ENCODE data around the gene USP22.

Gene USP22

DNA sequence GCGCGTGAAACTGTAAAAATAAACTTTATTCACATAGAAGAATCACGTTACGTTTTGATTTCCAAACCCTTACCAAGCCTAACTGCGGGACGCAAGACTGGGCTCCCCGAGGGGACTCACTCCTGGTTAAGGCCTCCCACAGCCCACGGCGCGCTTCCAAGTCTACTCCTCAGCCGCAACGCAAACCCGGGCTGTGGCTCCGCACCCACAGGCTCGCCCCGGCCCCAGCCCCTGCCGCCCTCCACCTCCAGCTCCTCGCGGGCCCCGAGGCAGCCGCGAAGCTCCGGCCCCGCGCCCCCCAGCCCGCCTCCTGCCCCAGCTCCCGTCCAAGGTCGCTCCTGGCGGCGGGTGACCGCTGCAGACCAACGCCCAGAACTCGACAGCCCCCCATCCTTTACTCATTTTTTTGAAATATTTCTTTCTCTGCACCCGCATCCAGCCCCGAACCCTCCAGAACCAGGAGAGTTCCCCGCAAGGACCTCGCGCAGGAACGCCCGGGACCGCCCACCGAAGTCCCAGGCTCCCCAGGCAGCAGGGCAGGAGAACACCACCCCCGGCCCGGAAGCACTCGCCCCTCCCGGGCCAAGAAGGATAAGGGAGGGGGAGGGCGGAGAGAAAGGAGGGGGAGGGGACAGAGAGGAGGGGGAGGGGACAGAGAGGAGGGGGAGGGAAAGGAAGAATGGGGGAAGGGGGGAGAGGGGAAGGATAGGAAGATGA, 912 bp downstream of the USP22 start:
- ATAC-seq (ENCODE audit: low read depth) (peak; percentile 24), DNase-seq (ENCODE audit: low spot score) (no peak)
- H3K4me3 ChIP-seq (ENCODE audit: severe bottlenecking) = peak overlapping the region; percentile 89
- H3K36me3 ChIP-seq (ENCODE audit: low read depth) = peaks cover 42% of the 10 kb centered on the region
- no peaks in the 10 kb centered on the region for H3K27me3 ChIP-seq (ENCODE audit: insufficient read depth, poor library complexity, severe bottlenecking)
- TF ChIP-seq, protein P1, sequence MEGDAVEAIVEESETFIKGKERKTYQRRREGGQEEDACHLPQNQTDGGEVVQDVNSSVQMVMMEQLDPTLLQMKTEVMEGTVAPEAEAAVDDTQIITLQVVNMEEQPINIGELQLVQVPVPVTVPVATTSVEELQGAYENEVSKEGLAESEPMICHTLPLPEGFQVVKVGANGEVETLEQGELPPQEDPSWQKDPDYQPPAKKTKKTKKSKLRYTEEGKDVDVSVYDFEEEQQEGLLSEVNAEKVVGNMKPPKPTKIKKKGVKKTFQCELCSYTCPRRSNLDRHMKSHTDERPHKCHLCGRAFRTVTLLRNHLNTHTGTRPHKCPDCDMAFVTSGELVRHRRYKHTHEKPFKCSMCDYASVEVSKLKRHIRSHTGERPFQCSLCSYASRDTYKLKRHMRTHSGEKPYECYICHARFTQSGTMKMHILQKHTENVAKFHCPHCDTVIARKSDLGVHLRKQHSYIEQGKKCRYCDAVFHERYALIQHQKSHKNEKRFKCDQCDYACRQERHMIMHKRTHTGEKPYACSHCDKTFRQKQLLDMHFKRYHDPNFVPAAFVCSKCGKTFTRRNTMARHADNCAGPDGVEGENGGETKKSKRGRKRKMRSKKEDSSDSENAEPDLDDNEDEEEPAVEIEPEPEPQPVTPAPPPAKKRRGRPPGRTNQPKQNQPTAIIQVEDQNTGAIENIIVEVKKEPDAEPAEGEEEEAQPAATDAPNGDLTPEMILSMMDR (IDR thresholded peaks at IDR 0.05; ENCODE audit: poor library complexity, severe bottlenecking) = no peak
- H3K9me3 ChIP-seq (ENCODE audit: severe bottlenecking) = no peaks in the 10 kb centered on the region
- peak overlapping the region; percentile 90 for H3K27ac ChIP-seq (ENCODE audit: poor library complexity, severe bottlenecking)
- peaks cover 24% of the 10 kb centered on the region for H3K4me1 ChIP-seq (ENCODE audit: insufficient read depth, poor library complexity, severe bottlenecking)

DNA sequence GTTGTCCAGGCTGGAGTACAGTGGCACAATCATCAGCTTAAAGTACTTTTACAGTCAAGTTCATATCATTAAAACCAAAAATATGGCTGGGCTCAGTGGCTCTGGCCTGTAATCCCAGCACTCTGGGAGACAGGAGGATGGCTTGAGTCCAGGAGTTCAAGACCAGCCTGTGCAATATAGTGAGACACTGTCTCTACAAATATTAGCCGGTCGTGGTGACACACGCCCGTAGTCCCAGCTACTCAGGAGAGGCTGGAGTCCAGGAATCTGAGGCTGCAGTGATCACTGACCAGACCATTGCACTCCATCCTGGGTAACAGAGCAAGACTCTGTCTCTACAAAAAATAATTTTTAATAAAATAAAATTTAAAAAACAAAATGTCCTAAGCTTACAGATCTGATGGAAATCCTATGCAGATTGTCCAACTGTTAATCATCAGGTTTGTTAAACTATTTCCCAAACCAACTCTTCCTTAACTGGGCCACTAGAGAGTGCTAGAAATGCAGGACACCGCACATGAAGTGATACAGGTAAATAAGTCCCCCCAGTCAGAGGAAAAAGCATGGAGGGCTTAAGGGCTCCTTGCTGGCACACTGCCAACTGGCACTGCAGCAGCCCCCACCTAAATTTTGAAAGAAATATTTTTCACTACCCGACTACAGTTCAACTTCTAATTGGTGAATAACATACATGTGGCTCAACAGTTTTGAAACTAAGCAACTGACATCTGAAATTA, 2.8 kb downstream of the USP22 start:
- no peak for DNase-seq (ENCODE audit: low spot score)
- H3K4me1 ChIP-seq (ENCODE audit: insufficient read depth, poor library complexity, severe bottlenecking) = peaks cover 33% of the 10 kb centered on the region
- no peaks in the 10 kb centered on the region for H3K9me3 ChIP-seq (ENCODE audit: severe bottlenecking)
- H3K36me3 ChIP-seq (ENCODE audit: low read depth) = peaks cover 49% of the 10 kb centered on the region
- ATAC-seq (ENCODE audit: low read depth) = no peak
- no peaks in the 10 kb centered on the region for H3K27me3 ChIP-seq (ENCODE audit: insufficient read depth, poor library complexity, severe bottlenecking)
- TF ChIP-seq, protein P1 (IDR thresholded peaks at IDR 0.05; ENCODE audit: poor library complexity, severe bottlenecking) = peak; percentile 80
- H3K27ac ChIP-seq (ENCODE audit: poor library complexity, severe bottlenecking) = peak overlapping the region; percentile 90
- peak overlapping the region; percentile 89 for H3K4me3 ChIP-seq (ENCODE audit: severe bottlenecking)

DNA sequence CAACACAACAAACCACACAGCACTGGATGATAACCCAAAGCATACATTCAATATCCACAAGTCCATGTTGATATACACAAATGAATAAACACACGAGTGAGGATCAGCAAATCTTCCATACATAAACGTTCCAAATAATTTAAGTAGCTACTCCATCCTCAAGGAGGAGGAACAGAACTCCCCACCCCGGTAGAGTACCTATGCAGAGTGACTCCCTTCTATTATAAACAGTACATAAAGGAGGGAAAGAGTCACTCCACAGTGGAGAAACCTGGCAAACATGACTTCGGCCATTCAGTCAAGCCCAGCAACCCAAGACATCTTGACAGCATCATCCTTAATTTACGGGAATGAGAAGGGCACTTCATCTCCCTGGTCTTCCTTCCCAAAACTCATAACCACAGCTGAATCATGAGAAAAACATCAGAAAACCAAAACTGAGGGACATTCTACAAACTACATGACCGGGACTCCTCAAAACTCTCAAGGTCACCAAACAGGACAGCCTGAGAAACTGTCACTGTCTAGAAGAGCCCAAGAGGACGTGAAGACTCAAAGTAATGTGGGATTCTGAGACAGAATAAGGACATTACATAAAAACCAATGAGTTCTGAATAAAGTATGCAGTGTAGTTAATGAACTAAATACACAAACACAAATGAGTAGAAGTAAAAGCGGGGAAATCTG, 5.6 kb downstream of the USP22 start:
- Histone ChIP-seq H3K27me3 (ENCODE audit: insufficient read depth, poor library complexity, severe bottlenecking) (no peaks in the 10 kb centered on the region), H3K4me3 (ENCODE audit: severe bottlenecking) (no peak overlapping the region), H3K27ac (ENCODE audit: poor library complexity, severe bottlenecking) (no peak overlapping the region), H3K4me1 (ENCODE audit: insufficient read depth, poor library complexity, severe bottlenecking) (peaks cover 35% of the 10 kb centered on the region), H3K9me3 (ENCODE audit: severe bottlenecking) (no peaks in the 10 kb centered on the region), H3K36me3 (ENCODE audit: low read depth) (peaks cover 66% of the 10 kb centered on the region)
- no peak for DNase-seq (ENCODE audit: low spot score)
- TF ChIP-seq, protein P1 (IDR thresholded peaks at IDR 0.05; ENCODE audit: poor library complexity, severe bottlenecking) = no peak
- ATAC-seq (ENCODE audit: low read depth) = no peak

DNA sequence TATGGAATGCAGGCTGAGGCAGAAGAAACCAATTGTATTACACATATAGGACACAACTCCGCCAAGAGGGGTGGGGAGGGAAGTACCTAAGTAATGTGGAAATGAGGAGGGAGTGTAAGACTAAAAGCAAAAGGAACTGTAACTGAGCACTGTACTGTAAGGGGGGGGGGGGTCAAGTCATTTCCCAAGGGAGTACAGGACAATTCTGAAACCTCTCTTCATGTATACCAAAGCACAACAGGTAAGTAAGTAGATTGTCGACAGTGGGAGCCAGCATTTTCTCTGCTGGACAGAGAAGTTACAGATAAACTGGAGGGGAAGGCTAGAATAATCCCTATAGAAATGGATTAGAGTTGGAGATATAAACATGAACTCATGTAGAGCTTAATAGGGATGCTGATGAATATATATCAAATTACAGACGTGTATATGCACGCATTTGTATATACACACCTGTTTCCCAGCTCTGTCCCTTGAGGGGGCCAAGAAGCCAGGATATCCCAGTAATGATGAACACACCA, 6.4 kb downstream of the USP22 start:
- H3K27ac ChIP-seq (ENCODE audit: poor library complexity, severe bottlenecking) = no peak overlapping the region
- ATAC-seq (ENCODE audit: low read depth) (0 out of 3 replicates have a peak, but pooled peaks have one; percentile 25), DNase-seq (ENCODE audit: low spot score) (no peak)
- TF ChIP-seq, protein P1 (IDR thresholded peaks at IDR 0.05; ENCODE audit: poor library complexity, severe bottlenecking) = no peak
- H3K9me3 ChIP-seq (ENCODE audit: severe bottlenecking) = no peaks in the 10 kb centered on the region
- H3K4me1 ChIP-seq (ENCODE audit: insufficient read depth, poor library complexity, severe bottlenecking) = peaks cover 35% of the 10 kb centered on the region
- no peaks in the 10 kb centered on the region for H3K27me3 ChIP-seq (ENCODE audit: insufficient read depth, poor library complexity, severe bottlenecking)
- H3K4me3 ChIP-seq (ENCODE audit: severe bottlenecking) = no peak overlapping the region
- peaks cover 69% of the 10 kb centered on the region for H3K36me3 ChIP-seq (ENCODE audit: low read depth)

Data from RWPE2 (cell line).